ENCODE results near the gene GRWD1.
A peak's percentile ranks its signal among the peaks of the same experiment; 100 is the strongest.

The GRWD1 gene

DNA sequence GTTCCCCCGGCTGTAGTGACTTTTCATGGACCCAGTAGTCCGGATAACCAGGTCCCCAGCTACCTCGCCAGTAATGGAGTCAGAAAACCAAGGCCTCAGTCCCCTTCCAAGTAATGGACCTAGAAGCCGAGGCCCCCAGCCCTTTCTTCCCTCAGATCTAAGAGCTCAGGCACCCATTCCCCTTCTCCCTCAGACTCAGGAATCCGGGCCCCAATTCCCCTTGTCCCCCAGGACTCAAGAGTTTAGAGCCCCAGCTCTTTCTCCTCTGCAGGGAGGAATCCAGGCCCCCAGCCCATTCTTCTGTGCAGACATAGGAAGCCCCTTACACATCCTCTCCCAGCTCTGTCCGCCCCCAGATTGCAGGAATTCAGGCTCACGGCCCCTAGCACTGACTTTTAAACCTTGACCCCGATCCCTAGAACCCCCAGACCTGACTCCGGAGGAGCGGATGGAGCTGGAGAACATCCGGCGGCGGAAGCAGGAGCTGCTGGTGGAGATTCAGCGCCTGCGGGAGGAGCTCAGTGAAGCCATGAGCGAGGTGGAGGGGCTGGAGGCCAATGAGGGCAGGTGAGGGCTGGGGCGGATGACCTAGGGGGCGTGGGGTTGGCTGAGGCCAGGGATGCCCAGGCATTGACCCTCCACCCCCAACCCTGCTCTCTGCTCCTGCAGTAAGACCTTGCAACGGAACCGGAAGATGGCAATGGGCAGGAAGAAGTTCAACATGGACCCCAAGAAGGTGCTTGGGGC, 24.3 kb downstream of the GRWD1 start:
- TF ChIP-seq CTCF (conservative IDR thresholded peaks at IDR 0.05) (no peak), ZFX (IDR thresholded peaks at IDR 0.05) (no peak)
- H3K27ac ChIP-seq, result peak overlapping the region; percentile 92

DNA sequence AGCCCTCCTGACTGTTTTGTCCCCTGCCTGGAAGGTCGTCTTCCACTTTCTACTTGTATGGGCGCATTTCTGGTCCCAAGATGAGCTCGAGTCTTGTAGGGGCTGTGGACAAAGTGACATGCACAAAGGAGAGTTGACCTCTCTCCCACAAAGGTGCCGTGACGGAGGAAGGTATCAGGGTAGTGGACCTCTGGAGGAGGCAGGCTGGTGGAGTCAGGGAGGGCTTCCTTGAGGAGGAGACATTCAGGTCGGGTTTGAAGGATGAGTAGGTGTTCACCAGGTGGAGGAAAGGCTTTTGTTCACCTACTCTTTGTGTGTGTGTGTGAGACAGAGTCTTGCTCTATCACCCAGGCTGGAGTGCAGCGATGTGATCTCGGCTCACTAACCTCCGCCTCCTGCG, 25.1 kb downstream of the GRWD1 start:
- H3K27ac ChIP-seq, result no peak overlapping the region
- TF ChIP-seq ZFX (IDR thresholded peaks at IDR 0.05) (no peak), CTCF (conservative IDR thresholded peaks at IDR 0.05) (no peak)

DNA sequence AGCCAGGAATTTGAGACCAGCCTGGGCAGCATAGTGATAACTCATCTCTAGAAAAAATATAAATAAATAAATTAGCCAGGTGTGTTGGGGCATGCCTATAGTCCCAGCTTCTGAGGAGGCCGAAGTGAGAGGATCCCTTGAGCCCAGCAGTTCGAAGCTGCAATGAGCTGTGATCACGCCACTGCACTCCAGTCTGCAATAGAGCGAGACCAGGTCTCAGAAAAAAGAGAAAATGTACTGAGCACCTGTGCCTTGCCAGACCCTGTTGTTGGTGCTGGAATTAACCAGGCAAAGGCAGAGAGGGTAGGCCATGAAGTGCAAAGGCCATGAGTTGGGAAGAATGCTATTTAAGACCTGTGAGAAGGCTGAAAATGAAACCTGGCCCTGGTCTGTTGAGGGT, 26.1 kb downstream of the GRWD1 start:
- H3K27ac ChIP-seq, result no peak overlapping the region
- TF ChIP-seq CTCF (conservative IDR thresholded peaks at IDR 0.05), result no peak
- no peak for TF ChIP-seq ZFX (IDR thresholded peaks at IDR 0.05)

GRCh38 chr19:48473161-48473966, 27.6 kb downstream of the GRWD1 start:
- TF ChIP-seq ZFX (IDR thresholded peaks at IDR 0.05) (no peak), CTCF (conservative IDR thresholded peaks at IDR 0.05) (no peak)
- no peak overlapping the region for H3K27ac ChIP-seq

GRCh38 chr19:48474084-48474592, 28.4 kb downstream of the GRWD1 start:
- H3K27ac ChIP-seq, result no peak overlapping the region

DNA sequence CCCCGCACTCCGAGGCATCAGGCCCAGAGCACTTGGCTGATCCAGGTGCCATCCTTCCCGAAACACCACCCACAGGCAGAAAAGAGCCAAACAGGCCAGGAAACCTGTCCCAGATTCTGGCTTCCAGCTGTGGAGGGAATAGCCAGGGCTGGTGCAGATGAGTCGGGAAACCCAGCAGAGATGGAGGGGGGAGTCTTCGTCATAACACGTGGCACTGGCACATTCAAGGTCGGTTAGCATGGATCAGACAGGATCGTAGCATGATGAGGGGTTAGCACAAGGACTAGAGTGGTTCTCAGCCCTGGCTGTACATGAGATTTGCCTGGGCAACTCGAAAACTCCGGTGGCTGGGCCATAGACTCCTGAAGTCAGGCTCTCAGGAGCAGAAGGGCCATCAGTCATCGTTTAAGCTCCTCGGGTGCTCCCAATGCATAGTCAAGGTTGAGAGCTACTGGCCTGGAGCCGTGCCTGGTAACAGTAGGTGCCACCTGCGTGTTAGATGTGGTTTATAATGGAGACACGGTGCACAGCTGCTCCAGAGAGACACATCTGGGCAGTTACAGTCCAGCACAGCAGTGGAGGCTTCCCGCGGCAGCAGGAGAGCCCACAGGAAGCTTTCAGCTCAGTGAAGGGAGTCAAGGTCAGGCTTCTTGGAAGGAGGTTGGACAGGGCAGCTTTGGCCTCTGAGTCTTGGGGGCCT, 29.7 kb downstream of the GRWD1 start:
- H3K27ac ChIP-seq, result no peak overlapping the region
- TF ChIP-seq CTCF (conservative IDR thresholded peaks at IDR 0.05) (no peak), ZFX (IDR thresholded peaks at IDR 0.05) (no peak)

More at GRCh38 chr19:48474084-48474592, 28.4 kb downstream of the GRWD1 start:
- TF ChIP-seq CTCF (conservative IDR thresholded peaks at IDR 0.05), result no peak
- no peak for TF ChIP-seq ZFX (IDR thresholded peaks at IDR 0.05)
